Measurements from ENCODE around the gene CIT. TPM values are rescaled to one million over a fixed set of nuclear protein-coding genes. Genes with fewer than 3 reads are reported as not detected.
"Not testable (repeated sequence)": the region's sequence is repeated elsewhere in the genome, so short reads cannot be mapped to it uniquely, and the experiment has no call there.

CIT gene
- total RNA-seq, 2 experiments from 2014 or later = 28.6 to 32.4 TPM

DNA sequence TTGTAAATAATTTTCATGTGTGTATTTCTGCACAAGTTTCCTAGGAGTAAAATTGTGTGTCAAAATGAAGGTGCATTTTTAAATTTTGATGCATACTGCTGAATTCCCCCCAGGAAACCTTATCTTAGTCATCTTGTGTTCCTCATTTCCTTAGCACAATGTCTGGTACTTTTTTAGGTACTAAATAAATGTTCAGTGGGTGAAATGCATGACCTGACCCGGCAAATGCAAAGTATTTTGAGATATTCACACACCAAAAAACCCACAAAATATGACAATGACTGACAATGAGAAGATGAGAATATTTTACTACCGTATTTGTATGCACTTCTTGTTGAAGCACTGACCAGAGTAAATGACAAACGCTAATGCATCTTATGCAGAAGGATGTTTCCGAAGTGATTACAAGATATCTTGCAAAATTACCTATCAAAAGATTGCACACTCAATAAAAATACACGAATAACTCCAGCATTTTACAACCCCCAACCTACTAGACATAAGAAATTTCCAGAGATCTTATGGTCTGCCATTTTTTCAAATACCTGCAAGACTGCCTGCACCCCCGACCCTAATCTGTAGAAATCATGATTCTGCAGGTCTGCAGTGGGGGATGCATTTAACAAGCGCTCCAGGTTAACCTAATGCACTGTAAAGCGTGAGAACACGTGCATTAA, 210.1 kb downstream of the CIT start:
- ChIA-PET CTCF (interaction anchor here (0.6 to 1.4 kb wide), 4 partner anchors 9 to 235 kb away, joined by 4 to 6 read pairs (median 4); no protein-coding TSS in a partner anchor), POLR2A (interaction anchor here (1.6 kb wide), 1 partner anchor 15 kb away, joined by 4 read pairs; no protein-coding TSS in a partner anchor)

- ChIA-PET CTCF (no interaction called here), POLR2A (no interaction called here)
These were observed 210.8 kb downstream of the CIT start for GRCh38 chr12:119666226-119666795.

- POLR2A ChIA-PET = interaction anchor here (0.6 kb wide), 1 partner anchor 325 kb away, joined by 3 read pairs; no protein-coding TSS in a partner anchor
- CTCF ChIA-PET = interaction anchor here (0.8 kb wide), 1 partner anchor 16 kb away, joined by 3 read pairs; no protein-coding TSS in a partner anchor
These were observed 211.8 kb downstream of the CIT start for GRCh38 chr12:119665164-119665929.

- ChIA-PET POLR2A (interaction anchor here (0.6 kb wide), 1 partner anchor 326 kb away, joined by 3 read pairs; no protein-coding TSS in a partner anchor), CTCF (no interaction called here)
These were observed 212.5 kb downstream of the CIT start for GRCh38 chr12:119664642-119665041.

DNA sequence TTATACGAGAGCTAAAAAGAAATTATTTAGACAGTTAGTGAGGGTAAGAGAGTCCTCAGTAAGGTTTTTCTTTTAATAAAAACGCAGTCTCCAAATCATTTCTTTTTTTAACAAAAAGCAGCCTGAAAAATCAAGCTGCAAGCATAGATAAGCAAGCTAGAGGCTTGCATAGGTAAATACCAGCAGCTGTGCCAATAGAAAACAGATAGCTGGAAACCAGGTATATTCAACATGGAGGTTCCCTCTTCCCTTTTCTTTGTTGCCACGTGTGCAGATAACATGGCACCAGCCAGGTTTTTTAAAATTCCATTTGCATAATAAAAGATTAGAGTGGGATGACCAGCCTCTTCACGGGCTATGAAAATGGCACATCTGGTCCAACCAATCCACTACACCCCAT, 215.2 kb downstream of the CIT start:
- ChIA-PET POLR2A (no interaction called here), CTCF (no interaction called here)

GRCh38 chr12:119660076-119660475, 217.0 kb downstream of the CIT start:
- ChIA-PET CTCF (no interaction called here), POLR2A (no interaction called here)

DNA sequence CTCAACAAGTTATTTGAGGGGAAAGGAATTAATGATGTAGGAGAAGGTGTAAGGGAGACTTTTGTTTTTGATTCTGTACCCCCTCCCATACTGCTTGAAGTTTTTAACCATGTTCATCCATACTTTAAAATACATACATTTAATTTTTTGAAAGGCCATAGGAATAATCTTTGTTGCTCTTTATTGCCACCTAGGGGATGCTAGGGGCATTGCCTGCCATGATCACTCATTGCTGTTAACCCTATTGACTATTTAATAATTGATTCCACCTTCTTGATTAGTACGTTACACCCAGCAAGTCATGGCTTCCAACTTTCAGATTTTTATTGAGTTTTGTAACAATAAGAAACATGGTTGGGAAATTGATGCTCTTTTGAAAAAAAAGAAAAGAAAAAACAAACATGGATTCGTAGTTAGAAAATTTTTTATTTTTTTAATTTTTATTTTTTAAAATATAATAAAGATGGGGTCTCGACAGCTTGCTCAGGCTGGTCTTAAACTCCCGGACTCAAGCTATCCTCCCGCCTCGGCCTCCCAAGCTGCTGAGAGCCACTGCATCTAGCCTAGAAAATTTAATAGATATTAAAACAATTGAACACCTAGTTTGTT, 217.7 kb downstream of the CIT start:
- ChIA-PET POLR2A (interaction anchor here (0.6 kb wide), 1 partner anchor 1642 kb away, joined by 3 read pairs; no protein-coding TSS in a partner anchor), CTCF (no interaction called here)

GRCh38 chr12:119658166-119658565, 219.0 kb downstream of the CIT start:
- CTCF ChIA-PET = interaction anchor here (1.3 kb wide), 1 partner anchor 10 kb away, joined by 4 read pairs; the partner anchor contains the start of gene PRKAB1
- POLR2A ChIA-PET = not testable (repeated sequence)

GRCh38 chr12:119657001-119657400, 220.1 kb downstream of the CIT start:
- POLR2A ChIA-PET = not testable (repeated sequence)
- CTCF ChIA-PET = interaction anchor here (1.2 kb wide), 1 partner anchor 14 kb away, joined by 3 read pairs; no protein-coding TSS in a partner anchor

DNA sequence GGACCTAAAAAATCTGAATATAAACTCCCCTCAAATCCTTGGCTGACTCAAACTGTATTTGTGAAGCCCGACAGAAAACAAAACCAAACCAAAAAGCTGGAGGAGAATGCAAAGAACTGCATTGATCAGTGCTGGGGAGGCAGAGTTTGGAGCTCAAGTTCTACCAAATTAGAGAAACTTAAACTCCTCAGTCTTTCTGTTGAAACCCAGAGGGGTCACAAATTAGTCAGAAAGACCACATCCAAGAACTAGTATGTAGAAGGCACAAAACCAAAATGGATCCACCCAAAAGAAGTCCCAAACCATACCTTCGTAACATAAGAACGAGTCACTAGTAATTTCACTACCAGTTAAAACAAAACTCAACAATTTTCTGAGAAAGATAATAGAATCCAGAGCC, 224.5 kb downstream of the CIT start:
- ChIA-PET POLR2A (no interaction called here), CTCF (no interaction called here)

GRCh38 chr12:119649202-119649808, 227.8 kb downstream of the CIT start:
- CTCF ChIA-PET = interaction anchor here (1.0 to 1.3 kb wide), 2 partner anchors 16 to 19 kb away, joined by 3 read pairs; no protein-coding TSS in a partner anchor
- POLR2A ChIA-PET = no interaction called here

GRCh38 chr12:119645535-119646059, 231.5 kb downstream of the CIT start:
- ChIA-PET CTCF (no interaction called here), POLR2A (no interaction called here)

GRCh38 chr12:119644930-119645329, 232.2 kb downstream of the CIT start:
- ChIA-PET POLR2A (no interaction called here), CTCF (no interaction called here)

- ChIA-PET CTCF (interaction anchor here (1.7 kb wide), 1 partner anchor 14 kb away, joined by 3 read pairs; no protein-coding TSS in a partner anchor), POLR2A (no interaction called here)
These were observed 234.1 kb downstream of the CIT start for GRCh38 chr12:119642986-119643385.

Other genes starting within 250 kb of the CIT start
- gene PRKAB1, start 209.2 kb downstream of the CIT start, total RNA-seq = 10 to 100 TPM; 22.3 to 25.7 TPM
- 100 to 1,000 TPM in 1 of 2 experiments, 10 to 100 TPM in 1; 96.2 to 103 TPM for gene BICDL1, start 111.9 kb upstream of the CIT start, total RNA-seq
- 10 to 100 TPM; 71.2 to 71.3 TPM for gene RAB35, start 239.4 kb upstream of the CIT start, total RNA-seq

Data from activated CD8-positive, alpha-beta memory T cell treated with anti-CD3 and anti-CD28 coated beads for 36 hours (primary cell).